ENCODE results near the gene S100A8.

Gene S100A8

DNA sequence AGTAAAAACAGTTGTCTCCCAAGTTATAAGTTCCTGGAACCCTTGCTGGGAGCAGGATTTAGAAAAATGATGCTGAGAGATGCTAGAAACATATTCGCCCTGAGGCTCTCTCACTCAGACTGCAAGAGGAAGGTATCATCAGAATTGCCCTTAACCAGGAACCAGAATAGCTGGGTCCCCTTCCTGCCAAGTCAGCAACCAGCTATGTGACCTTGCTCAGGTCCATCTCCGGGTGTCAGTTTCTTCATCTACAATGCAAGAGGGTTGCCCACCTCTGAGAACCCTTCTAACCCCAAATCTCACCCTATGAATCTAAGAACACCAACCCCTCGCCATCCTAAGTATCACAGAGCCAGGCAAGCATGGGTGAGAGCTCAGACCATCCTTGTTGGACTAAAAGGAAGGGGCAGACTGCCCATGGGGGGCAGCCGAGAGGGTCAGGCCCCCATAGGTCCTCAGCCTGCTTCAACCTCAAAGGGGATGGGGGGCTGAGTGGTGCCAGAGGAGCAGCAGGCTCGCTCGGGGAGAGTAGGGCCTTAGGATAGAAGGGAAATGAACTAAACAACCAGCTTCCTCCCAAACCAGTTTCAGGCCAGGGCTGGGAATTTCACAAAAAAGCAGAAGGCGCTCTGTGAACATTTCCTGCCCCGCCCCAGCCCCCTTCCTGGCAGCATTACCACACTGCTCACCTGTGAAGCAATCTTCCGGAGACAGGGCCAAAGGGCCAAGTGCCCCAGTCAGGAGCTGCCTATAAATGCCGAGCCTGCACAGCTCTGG, 33.6 kb downstream of the S100A8 start:
- Histone ChIP-seq H3K9me3 (ENCODE audit: control insufficient read depth, low read length) (no peaks in the 10 kb centered on the region), H3K27me3 (ENCODE audit: control insufficient read depth, insufficient read depth, low read length) (no peaks in the 10 kb centered on the region), H3K36me3 (ENCODE audit: control insufficient read depth, insufficient read depth, low read length) (no peaks in the 10 kb centered on the region), H3K9ac (ENCODE audit: low read length) (no peak overlapping the region), H3K4me1 (ENCODE audit: control insufficient read depth, insufficient read depth, low read length) (no peaks in the 10 kb centered on the region), H3K4me3 (ENCODE audit: low read length) (no peak overlapping the region)

DNA sequence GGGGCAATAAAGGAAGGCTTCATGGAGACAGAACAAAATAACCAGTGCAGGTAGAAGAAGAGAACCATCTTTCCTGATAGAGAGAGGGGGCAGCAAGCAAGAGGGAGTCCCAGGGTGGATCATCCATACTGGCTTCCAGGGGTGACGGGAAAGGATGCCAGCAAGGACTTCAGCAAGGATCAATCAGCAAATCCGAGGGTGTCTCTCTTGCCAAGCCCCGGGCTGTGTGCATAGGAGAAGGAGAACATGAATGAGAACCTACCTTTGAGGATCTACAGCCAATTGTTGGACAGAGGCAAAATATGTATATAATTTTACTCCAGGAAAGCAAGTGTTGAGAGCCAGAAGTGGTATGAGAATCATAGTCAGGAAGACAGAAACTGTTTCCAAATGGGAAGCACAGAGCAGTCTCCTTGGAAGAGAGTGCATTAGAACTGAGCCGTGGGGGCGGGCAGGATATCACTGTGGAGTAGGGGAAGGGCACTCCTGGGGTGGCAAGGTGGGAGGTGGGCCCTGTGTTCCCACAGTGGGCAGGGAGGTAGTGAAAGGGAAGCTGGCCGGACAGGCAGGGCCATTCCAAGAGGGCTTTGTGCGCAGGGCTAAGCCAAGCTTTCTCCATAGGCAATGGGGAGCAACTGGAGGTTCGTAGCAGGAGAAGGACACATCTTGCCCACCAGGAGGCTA, 34.3 kb downstream of the S100A8 start:
- Histone ChIP-seq H3K9me3 (ENCODE audit: control insufficient read depth, low read length) (no peaks in the 10 kb centered on the region), H3K9ac (ENCODE audit: low read length) (no peak overlapping the region), H3K36me3 (ENCODE audit: control insufficient read depth, insufficient read depth, low read length) (no peaks in the 10 kb centered on the region)

DNA sequence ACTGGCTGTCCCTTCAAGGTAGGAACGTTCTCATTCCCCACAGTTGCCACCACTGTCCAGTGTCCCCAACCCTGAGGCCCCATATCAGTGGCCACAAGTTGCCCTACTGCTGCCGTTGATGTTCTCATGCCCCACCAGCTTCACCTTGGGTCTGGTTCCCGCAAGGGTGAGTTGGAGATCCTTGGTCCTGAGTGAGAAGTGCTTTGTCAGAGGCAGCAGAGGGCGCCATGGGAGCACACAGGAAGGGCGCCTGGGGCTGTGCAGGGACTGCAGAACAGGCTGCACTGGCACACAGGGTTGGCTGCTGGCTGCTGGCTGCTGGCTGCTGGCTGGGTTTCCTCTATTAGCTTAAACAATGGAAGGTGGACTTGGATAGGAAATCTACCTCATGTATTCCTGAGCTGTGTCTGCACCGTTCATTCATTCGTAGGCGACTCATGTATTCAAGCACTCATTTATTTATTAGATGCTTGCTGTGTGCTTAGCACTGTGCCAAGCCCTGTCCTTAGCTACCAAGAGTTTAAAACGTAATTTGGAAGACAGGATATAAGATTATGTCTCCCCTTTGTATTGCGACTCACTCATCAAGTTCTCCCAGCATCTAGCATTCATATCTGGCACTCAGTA, 35.3 kb downstream of the S100A8 start:
- Histone ChIP-seq H3K9ac (ENCODE audit: low read length) (no peak overlapping the region), H3K4me3 (ENCODE audit: low read length) (no peak overlapping the region), H3K36me3 (ENCODE audit: control insufficient read depth, insufficient read depth, low read length) (no peaks in the 10 kb centered on the region), H3K4me1 (ENCODE audit: control insufficient read depth, insufficient read depth, low read length) (no peaks in the 10 kb centered on the region), H3K27me3 (ENCODE audit: control insufficient read depth, insufficient read depth, low read length) (no peaks in the 10 kb centered on the region), H3K9me3 (ENCODE audit: control insufficient read depth, low read length) (no peaks in the 10 kb centered on the region)

More for the DNA sequence above, 34.3 kb downstream of the S100A8 start:
- Histone ChIP-seq H3K4me3 (ENCODE audit: low read length) (no peak overlapping the region), H3K27me3 (ENCODE audit: control insufficient read depth, insufficient read depth, low read length) (no peaks in the 10 kb centered on the region), H3K4me1 (ENCODE audit: control insufficient read depth, insufficient read depth, low read length) (no peaks in the 10 kb centered on the region)

DNA sequence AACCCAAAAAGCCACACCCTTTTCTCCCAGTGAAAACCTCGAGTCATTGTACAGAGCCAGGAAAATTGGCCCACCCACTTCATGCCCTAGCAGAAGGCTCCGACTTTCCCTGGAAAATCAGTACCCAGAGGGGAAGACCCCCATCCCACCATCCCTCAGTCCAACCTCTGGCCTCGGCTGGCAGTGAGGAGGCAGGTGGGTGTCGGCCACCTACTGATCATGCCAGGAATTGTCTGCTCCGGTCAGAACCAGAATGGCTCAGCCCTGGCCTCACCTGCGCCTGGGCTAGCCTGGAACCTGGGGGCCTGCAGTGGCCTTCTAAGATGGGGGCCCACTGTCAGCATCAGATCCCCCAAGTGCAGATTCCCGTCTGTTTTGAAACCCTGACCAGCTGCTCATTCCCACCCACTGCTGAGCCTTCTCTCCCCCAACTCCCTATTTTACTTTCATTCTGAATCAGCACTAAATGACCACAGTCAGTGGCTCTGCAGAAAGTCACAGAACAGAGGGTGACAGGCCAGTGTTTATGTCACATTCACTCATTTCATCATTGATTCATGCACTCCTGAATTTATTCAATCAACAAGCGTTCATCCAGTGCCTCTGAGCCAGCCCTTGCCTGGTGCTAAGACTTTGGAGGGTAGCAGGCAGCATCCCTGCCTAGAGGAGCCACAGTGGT, 36.2 kb downstream of the S100A8 start:
- H3K4me1 ChIP-seq (ENCODE audit: control insufficient read depth, insufficient read depth, low read length), result no peaks in the 10 kb centered on the region
- no peak overlapping the region for H3K9ac ChIP-seq (ENCODE audit: low read length)
- H3K9me3 ChIP-seq (ENCODE audit: control insufficient read depth, low read length), result no peaks in the 10 kb centered on the region
- H3K36me3 ChIP-seq (ENCODE audit: control insufficient read depth, insufficient read depth, low read length), result no peaks in the 10 kb centered on the region
- H3K27me3 ChIP-seq (ENCODE audit: control insufficient read depth, insufficient read depth, low read length), result no peaks in the 10 kb centered on the region
- no peak overlapping the region for H3K4me3 ChIP-seq (ENCODE audit: low read length)

DNA sequence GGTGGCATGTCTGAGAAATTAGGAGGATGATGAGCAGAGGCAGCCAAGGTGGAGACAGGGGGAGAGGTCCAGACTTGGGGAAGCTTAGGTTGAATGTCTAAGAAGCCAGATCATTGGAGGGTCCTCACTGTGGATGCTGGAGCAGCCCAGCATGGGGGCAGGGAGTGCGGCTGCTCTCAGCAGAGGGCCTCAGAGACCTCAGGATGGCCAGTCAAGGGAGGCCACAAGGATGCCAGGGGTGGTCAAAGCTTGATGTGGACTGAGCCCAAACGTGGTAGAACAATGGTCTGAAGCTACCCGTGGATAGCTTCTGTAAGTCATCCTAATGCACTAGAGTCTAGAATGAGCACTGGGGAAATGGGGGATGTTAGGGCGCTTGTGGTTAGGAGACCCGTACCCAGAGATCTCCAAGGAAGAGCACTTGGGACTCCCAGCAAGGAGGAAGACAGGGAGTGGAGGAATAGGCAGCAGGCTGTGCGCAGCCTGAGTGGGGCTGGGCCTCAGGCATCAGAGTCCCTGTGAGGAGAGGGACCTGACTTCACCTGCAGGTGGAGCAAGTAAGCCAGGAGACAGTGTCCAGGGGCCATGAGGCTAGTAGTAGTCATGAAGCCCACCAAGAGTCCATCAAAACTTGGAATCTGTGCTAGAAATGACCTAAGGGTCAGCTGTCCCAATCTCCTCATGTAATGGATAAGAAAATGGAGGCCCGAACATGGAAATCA, 37.5 kb downstream of the S100A8 start:
- Histone ChIP-seq H3K27me3 (ENCODE audit: control insufficient read depth, insufficient read depth, low read length) (no peaks in the 10 kb centered on the region), H3K9me3 (ENCODE audit: control insufficient read depth, low read length) (no peaks in the 10 kb centered on the region), H3K9ac (ENCODE audit: low read length) (no peak overlapping the region), H3K4me1 (ENCODE audit: control insufficient read depth, insufficient read depth, low read length) (no peaks in the 10 kb centered on the region), H3K36me3 (ENCODE audit: control insufficient read depth, insufficient read depth, low read length) (no peaks in the 10 kb centered on the region), H3K4me3 (ENCODE audit: low read length) (no peak overlapping the region)

DNA sequence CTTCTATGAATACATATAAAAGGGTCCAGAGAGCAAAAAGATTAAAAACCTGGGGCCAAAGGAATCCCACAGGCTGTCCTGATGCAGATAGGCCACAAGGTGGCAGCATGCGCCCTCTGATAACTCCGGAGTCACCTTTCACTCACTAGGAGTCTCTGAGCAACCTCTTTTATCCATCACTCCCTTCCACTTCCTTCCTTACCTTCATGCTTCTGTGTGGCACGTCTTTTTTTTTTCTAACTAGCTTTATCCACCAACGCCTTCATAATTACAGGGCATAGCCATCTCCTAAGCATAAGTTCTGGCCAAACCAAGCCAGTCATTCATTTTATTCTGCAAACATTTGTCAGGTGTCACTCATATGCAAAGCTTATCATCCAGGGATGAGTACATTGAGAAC, 38.4 kb downstream of the S100A8 start:
- H3K9me3 ChIP-seq (ENCODE audit: control insufficient read depth, low read length), result no peaks in the 10 kb centered on the region
- no peaks in the 10 kb centered on the region for H3K36me3 ChIP-seq (ENCODE audit: control insufficient read depth, insufficient read depth, low read length)
- no peaks in the 10 kb centered on the region for H3K4me1 ChIP-seq (ENCODE audit: control insufficient read depth, insufficient read depth, low read length)
- no peak overlapping the region for H3K9ac ChIP-seq (ENCODE audit: low read length)
- H3K4me3 ChIP-seq (ENCODE audit: low read length), result no peak overlapping the region
- no peaks in the 10 kb centered on the region for H3K27me3 ChIP-seq (ENCODE audit: control insufficient read depth, insufficient read depth, low read length)

DNA sequence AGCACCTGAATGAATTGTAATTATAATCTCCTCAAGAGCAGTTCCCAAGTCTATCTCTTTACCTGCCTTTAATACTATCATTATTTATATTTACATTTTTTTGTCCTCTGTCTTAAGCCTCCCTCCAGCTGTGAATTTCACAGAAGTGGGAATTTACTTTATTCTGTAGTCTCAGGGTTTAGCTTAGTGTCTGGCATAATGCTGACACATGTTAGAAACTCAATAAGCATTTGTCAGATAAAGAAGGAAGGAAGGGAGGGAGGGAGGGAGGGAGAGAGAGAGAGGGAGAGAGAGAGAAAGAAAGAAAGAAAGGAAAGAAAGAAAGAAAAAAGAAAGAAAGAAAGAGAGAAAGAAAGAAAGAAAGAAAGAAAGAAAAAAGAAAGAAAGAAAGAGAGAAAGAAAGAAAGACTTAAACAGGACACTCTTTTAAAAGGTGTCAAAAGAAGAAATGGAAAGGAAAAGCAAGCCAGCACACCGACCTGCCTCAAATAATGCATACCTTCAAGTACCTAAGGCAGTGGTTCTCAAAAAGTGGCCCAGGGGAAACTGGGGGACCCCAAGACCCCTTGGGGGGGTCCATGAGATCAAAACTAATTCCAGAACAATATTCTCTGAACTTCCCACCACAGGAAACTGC, 40.4 kb downstream of the S100A8 start:
- Histone ChIP-seq H3K9ac (ENCODE audit: low read length) (no peak overlapping the region), H3K4me1 (ENCODE audit: control insufficient read depth, insufficient read depth, low read length) (no peaks in the 10 kb centered on the region), H3K36me3 (ENCODE audit: control insufficient read depth, insufficient read depth, low read length) (no peaks in the 10 kb centered on the region), H3K27me3 (ENCODE audit: control insufficient read depth, insufficient read depth, low read length) (no peaks in the 10 kb centered on the region), H3K4me3 (ENCODE audit: low read length) (no peak overlapping the region), H3K9me3 (ENCODE audit: control insufficient read depth, low read length) (no peaks in the 10 kb centered on the region)

DNA sequence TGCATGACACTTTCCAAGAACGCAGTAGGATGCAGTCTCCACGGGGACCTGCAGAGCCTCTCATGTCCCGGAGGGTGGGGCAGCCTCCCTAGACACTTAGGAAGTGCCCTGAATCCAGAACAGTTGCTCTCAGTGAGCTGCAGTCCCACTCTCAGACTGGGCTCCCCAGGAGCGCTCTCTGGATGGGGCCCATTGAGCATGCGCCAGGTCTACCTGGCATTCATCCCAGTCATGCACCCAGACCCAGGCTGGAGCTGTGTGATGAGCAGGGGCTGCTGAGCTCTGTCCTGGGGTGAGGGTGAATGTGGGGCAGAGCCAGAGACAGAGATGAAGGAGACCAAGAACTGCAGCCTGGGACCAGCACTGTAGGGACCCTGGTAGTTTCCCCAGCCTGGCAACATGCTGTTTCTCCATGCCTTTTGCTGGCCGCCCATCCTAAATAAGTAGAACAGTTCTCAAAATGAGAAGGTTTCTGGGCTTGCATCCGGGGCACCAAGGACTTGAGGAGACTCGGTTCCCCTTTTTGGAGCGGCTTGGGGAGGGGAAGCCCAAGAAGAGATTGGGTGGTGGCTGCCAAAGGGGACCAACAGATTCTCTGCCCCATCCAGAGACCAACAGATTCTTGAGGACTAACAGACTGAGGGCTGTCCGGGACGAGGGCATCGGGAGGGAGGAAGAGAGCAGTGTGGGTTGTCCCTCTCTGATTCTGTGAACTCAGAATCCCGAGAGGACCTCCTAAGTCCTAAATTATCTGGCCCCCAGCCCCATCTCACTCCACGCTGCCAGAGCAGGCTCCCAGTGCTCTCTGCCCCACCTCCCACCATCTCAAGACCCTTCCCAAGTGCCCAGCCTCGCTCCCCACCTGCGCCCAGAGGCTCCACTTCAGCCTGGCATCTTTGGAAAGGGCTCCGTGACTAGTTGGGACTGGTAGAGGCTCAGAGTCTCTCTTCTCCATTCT, 41.2 kb downstream of the S100A8 start:
- Histone ChIP-seq H3K36me3 (ENCODE audit: control insufficient read depth, insufficient read depth, low read length) (no peaks in the 10 kb centered on the region), H3K9ac (ENCODE audit: low read length) (no peak overlapping the region), H3K4me1 (ENCODE audit: control insufficient read depth, insufficient read depth, low read length) (no peaks in the 10 kb centered on the region), H3K27me3 (ENCODE audit: control insufficient read depth, insufficient read depth, low read length) (no peaks in the 10 kb centered on the region), H3K9me3 (ENCODE audit: control insufficient read depth, low read length) (no peaks in the 10 kb centered on the region), H3K4me3 (ENCODE audit: low read length) (no peak overlapping the region)

DNA sequence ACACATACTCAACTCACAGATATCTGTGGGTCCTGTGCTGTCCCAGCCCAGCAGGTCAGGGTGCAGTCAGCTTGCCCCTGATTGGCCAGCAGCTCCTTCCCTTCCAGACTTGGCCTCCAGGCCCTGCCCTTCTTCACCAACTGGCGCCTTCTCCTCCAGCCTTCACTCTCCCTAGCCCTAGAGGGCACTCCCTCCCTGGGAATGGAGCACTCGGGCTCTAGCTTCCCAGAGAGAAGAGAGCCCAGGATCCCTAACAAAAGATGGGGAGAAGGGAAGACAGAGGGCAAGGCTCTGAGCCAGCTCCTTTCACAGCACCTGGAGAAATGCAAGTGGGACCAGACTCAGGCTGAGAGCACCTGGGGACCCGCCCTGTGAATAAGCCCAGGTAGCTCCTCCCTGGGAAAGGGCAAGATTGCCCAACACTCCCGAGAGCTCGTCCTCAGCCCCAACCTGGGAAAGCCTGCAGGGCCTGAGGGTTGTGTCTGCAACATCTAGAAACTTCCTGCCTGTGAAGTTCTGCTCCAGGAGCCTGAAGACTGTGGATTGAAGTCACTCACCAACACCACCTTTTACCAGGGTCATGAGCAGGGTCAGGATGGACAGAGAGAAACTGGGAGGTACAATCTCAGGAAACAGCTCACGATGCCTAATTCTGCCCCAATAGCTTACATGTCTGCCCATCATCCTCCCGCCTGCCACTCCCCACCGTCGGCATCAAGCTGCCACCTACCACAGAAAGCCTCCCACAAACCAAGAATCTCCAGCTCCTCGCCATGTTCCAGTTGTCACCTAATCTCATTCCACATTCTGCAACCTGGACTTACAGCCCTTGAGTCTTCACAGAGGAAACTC, 42.1 kb downstream of the S100A8 start, which contains the start of gene PGLYRP4:
PGLYRP4 (minus strand) TSS at position 331 of the 852 bp plus-strand sequence. CDS start 909 bp downstream, outside the sequence.
- Histone ChIP-seq H3K4me1 (ENCODE audit: control insufficient read depth, insufficient read depth, low read length) (no peaks in the 10 kb centered on the region), H3K9me3 (ENCODE audit: control insufficient read depth, low read length) (no peaks in the 10 kb centered on the region), H3K9ac (ENCODE audit: low read length) (no peak within 1 kb of the TSS), H3K4me3 (ENCODE audit: low read length) (no peak within 1 kb of the TSS), H3K36me3 (ENCODE audit: control insufficient read depth, insufficient read depth, low read length) (no peaks in the 10 kb centered on the region), H3K27me3 (ENCODE audit: control insufficient read depth, insufficient read depth, low read length) (no peaks in the 10 kb centered on the region)

DNA sequence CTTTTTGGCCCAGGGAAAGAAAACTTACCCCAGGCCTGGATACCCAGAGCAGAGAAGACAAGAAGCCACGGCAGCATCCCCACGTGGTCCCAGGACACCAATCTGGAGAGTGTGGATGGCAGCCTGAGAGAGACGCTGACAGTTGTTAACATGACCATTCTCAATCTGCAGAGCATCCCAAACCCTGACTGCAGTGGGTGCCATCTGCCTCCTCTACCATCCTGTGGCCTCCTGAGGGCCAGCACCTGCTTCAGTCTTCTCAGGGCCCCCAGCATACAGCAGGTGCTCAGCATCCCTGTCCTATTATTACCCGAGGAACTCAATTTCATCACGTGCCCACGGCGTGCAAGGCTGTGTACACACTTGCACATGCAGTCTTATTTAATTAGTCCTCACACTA, 43.0 kb downstream of the S100A8 start:
- Histone ChIP-seq H3K27me3 (ENCODE audit: control insufficient read depth, insufficient read depth, low read length) (no peaks in the 10 kb centered on the region), H3K9me3 (ENCODE audit: control insufficient read depth, low read length) (no peaks in the 10 kb centered on the region)

More for the DNA sequence above, 43.0 kb downstream of the S100A8 start:
- H3K4me1 ChIP-seq (ENCODE audit: control insufficient read depth, insufficient read depth, low read length), result no peaks in the 10 kb centered on the region
- no peaks in the 10 kb centered on the region for H3K36me3 ChIP-seq (ENCODE audit: control insufficient read depth, insufficient read depth, low read length)
- no peak overlapping the region for H3K4me3 ChIP-seq (ENCODE audit: low read length)
- H3K9ac ChIP-seq (ENCODE audit: low read length), result no peak overlapping the region
